A673 (cell line): ENCODE measurements around the gene KCNIP4.

Source experiments
- CTCF ChIP-seq: fragments of 300-800, 200-600 bp; sonication (generic); conservative IDR thresholded peaks from 2 replicates; pipeline ENCODE4 v1.5.1; 2017; ENCODE audit warnings: low read depth, mild to moderate bottlenecking, antibody characterized with exemption, low read length, moderate library complexity, mixed read lengths
- EZH2 ChIP-seq: fragments of 200-600 bp; sonication (generic); IDR thresholded peaks from 2 replicates; pipeline ENCODE4 v1.6.1; 2017; ENCODE audit warnings: borderline replicate concordance, low read depth, mild to moderate bottlenecking, mixed read lengths, antibody characterized with exemption, low read length; ENCODE audit not compliant: poor library complexity, severe bottlenecking

- TF ChIP-seq CTCF (no peak), EZH2 (no peak)
Measured at GRCh38 chr4:21410372-21410771, 538.2 kb downstream of the KCNIP4 start.
